Neural progenitor cell (in vitro differentiated cells): Measurements from ENCODE around the gene CCDC61. TPM values are rescaled to one million over a fixed set of nuclear protein-coding genes. Genes with fewer than 3 reads are reported as not detected.

Source experiments
- DNase-seq: peaks from one replicate; pipeline ENCODE4 v3.0.0-alpha.2; 2016; ENCODE audit warnings: low spot score
- H2AFZ ChIP-seq: fragments of 200-600 bp; sonication (generic); replicated peaks from 2 replicates; pipeline ENCODE4 v1.6.1; 2016; ENCODE audit warnings: antibody characterized with exemption
- H3F3A ChIP-seq: fragments of 200-600 bp; sonication (generic); 2 replicates; pipeline ENCODE4 v1.6.1; 2016; ENCODE audit warnings: antibody characterized with exemption, low read depth
- H3K27ac ChIP-seq: fragments of 200-600 bp; sonication (generic); 2 replicates; pipeline ENCODE4 v1.5.1; 2016; ENCODE audit warnings: mild to moderate bottlenecking
- H3K27me3 ChIP-seq: fragments of 200-600 bp; sonication (generic); 2 replicates; pipeline ENCODE4 v1.6.1; 2016; ENCODE audit warnings: mild to moderate bottlenecking, moderate library complexity
- H3K36me3 ChIP-seq: fragments of 200-600 bp; sonication (generic); 2 replicates; pipeline ENCODE4 v1.5.1; 2016
- H3K4me1 ChIP-seq: fragments of 200-600 bp; sonication (generic); 2 replicates; pipeline ENCODE4 v1.6.1; 2016; ENCODE audit warnings: mixed run types
- H3K4me2 ChIP-seq: fragments of 200-600 bp; sonication (generic); 2 replicates; pipeline ENCODE4 v1.6.1; 2016
- H3K4me3 ChIP-seq: fragments of 200-600 bp; sonication (generic); 2 replicates; pipeline ENCODE4 v1.5.1; 2016
- H3K79me2 ChIP-seq: fragments of 200-600 bp; sonication (generic); 2 replicates; pipeline ENCODE4 v1.6.1; 2016; ENCODE audit warnings: low read depth
- H3K9ac ChIP-seq: fragments of 200-600 bp; sonication (generic); 2 replicates; pipeline ENCODE4 v1.6.1; 2016
- H3K9me3 ChIP-seq: fragments of 200-600 bp; sonication (generic); 2 replicates; pipeline ENCODE4 v1.5.1; 2016; ENCODE audit warnings: low read depth
- H4K20me1 ChIP-seq: fragments of 200-600 bp; sonication (generic); 2 replicates; pipeline ENCODE4 v1.6.1; 2016; ENCODE audit warnings: low read depth
- H3K27ac Mint-ChIP-seq: 3 replicates; pipeline ENCODE4 v1.8.0; 2021; ENCODE audit warnings: mixed read lengths
- H3K27me3 Mint-ChIP-seq: 2 replicates; pipeline ENCODE4 v1.8.0; 2022; ENCODE audit warnings: low read depth, mild to moderate bottlenecking, inconsistent platforms, moderate library complexity, mixed read lengths; ENCODE audit not compliant: insufficient read depth
- H3K36me3 Mint-ChIP-seq: 3 replicates; pipeline ENCODE4 v1.8.0; 2021; ENCODE audit warnings: mixed read lengths
- H3K4me1 Mint-ChIP-seq: 3 replicates; pipeline ENCODE4 v1.8.0; 2021; ENCODE audit warnings: mixed read lengths
- H3K4me3 Mint-ChIP-seq: 3 replicates; pipeline ENCODE4 v1.8.0; 2021; ENCODE audit warnings: mild to moderate bottlenecking, moderate library complexity, mixed read lengths
- H3K9me3 Mint-ChIP-seq: 3 replicates; pipeline ENCODE4 v1.8.0; 2020; ENCODE audit warnings: mixed read lengths
- CTCF ChIP-seq: fragments of 200-600 bp; sonication (generic); IDR thresholded peaks from 2 replicates; pipeline ENCODE4 v1.5.1; 2017; ENCODE audit warnings: antibody characterized with exemption, mild to moderate bottlenecking
- EZH2 ChIP-seq: fragments of 200-600 bp; sonication (generic); IDR thresholded peaks from 2 replicates; pipeline ENCODE4 v1.6.1; 2017; ENCODE audit warnings: antibody characterized with exemption, mild to moderate bottlenecking, moderate library complexity
- EZH2phosphoT487 ChIP-seq: fragments of 200-600 bp; sonication (generic); IDR thresholded peaks from 2 replicates; pipeline ENCODE4 v1.6.1; 2017; ENCODE audit warnings: antibody characterized with exemption
- total RNA-seq: library from RNA; depleted of rRNA; stranded (reverse); fragments of >200 nt; gene quantifications from 2 replicates; pipeline ENCODE4 v1.2.3, GENCODE V29; 2015; ENCODE audit warnings: low replicate concordance

The CCDC61 gene
- total RNA-seq, 1 donor from 2014 or later: 5.7 TPM

GRCh38 chr19:45955905-45956608 lies 39.2 kb upstream of the CCDC61 start:
- H3K27me3 Mint-ChIP-seq: peaks cover 7% of the 10 kb centered on the region

GRCh38 chr19:45958320-45958719 lies 36.9 kb upstream of the CCDC61 start:
- peaks cover 7% of the 10 kb centered on the region for H3F3A ChIP-seq
- no peak overlapping the region for H3K9ac ChIP-seq
- H3K4me3 ChIP-seq: no peak overlapping the region
- no peak overlapping the region for H3K27ac Mint-ChIP-seq
- no peak overlapping the region for H3K4me2 ChIP-seq
- H3K4me1 ChIP-seq: peaks cover 14% of the 10 kb centered on the region
- peak overlapping the region; percentile 30 for H3K4me3 Mint-ChIP-seq
- no peak overlapping the region for H3K27ac ChIP-seq
- H3K36me3 Mint-ChIP-seq: peaks cover 35% of the 10 kb centered on the region
- no peaks in the 10 kb centered on the region for H3K9me3 Mint-ChIP-seq
- H3K79me2 ChIP-seq: no peaks in the 10 kb centered on the region
- no peak for TF ChIP-seq EZH2phosphoT487
- no peak for TF ChIP-seq CTCF
- no peak for TF ChIP-seq EZH2
- no peak overlapping the region for H2AFZ ChIP-seq
- peaks cover 7% of the 10 kb centered on the region for H3K27me3 Mint-ChIP-seq
- no peaks in the 10 kb centered on the region for H3K36me3 ChIP-seq
- DNase-seq: no peak
- H3K27me3 ChIP-seq: no peaks in the 10 kb centered on the region
- no peaks in the 10 kb centered on the region for H3K9me3 ChIP-seq
- peaks cover 5% of the 10 kb centered on the region for H4K20me1 ChIP-seq
- peaks cover 70% of the 10 kb centered on the region for H3K4me1 Mint-ChIP-seq

More at GRCh38 chr19:45955905-45956608, 39.2 kb upstream of the CCDC61 start:
- H3K36me3 ChIP-seq: no peaks in the 10 kb centered on the region
- TF ChIP-seq EZH2 (no peak), EZH2phosphoT487 (no peak), CTCF (no peak)
- no peaks in the 10 kb centered on the region for H3K27me3 ChIP-seq
- no peak overlapping the region for H2AFZ ChIP-seq
- peaks cover 16% of the 10 kb centered on the region for H3K4me1 ChIP-seq
- Mint-ChIP-seq H3K36me3 (peaks cover 24% of the 10 kb centered on the region), H3K27ac (peak overlapping the region; percentile 65), H3K9me3 (no peaks in the 10 kb centered on the region), H3K4me3 (no peak overlapping the region), H3K4me1 (peaks cover 70% of the 10 kb centered on the region)
- H3K79me2 ChIP-seq: no peaks in the 10 kb centered on the region
- H4K20me1 ChIP-seq: peaks cover 19% of the 10 kb centered on the region
- H3K4me2 ChIP-seq: no peak overlapping the region
- no peak for DNase-seq
- no peak overlapping the region for H3K27ac ChIP-seq
- no peaks in the 10 kb centered on the region for H3K9me3 ChIP-seq
- H3K4me3 ChIP-seq: no peak overlapping the region
- peaks cover 23% of the 10 kb centered on the region for H3F3A ChIP-seq
- no peak overlapping the region for H3K9ac ChIP-seq

GRCh38 chr19:45958769-45959516 lies 36.3 kb upstream of the CCDC61 start:
- Histone ChIP-seq H3F3A (peaks cover under 1% of the 10 kb centered on the region), H4K20me1 (peaks cover 5% of the 10 kb centered on the region), H3K79me2 (no peaks in the 10 kb centered on the region), H3K4me3 (no peak overlapping the region), H3K4me1 (peaks cover 8% of the 10 kb centered on the region), H3K27ac (no peak overlapping the region), H3K36me3 (no peaks in the 10 kb centered on the region), H3K27me3 (no peaks in the 10 kb centered on the region), H3K9me3 (no peaks in the 10 kb centered on the region), H3K9ac (no peak overlapping the region), H3K4me2 (no peak overlapping the region), H2AFZ (no peak overlapping the region)
- Mint-ChIP-seq H3K9me3 (no peaks in the 10 kb centered on the region), H3K27ac (no peak overlapping the region), H3K4me1 (peaks cover 66% of the 10 kb centered on the region), H3K4me3 (no peak overlapping the region), H3K36me3 (peaks cover 38% of the 10 kb centered on the region), H3K27me3 (peaks cover 9% of the 10 kb centered on the region)
- no peak for DNase-seq
- TF ChIP-seq EZH2: no peak
- no peak for TF ChIP-seq EZH2phosphoT487
- TF ChIP-seq CTCF: no peak
